ENCODE measurements around the gene ZBTB9. TPM values are rescaled to one million over a fixed set of nuclear protein-coding genes. Genes with fewer than 3 reads are reported as not detected.

Gene ZBTB9
- total RNA-seq, 1 donor: 3.5 TPM

DNA sequence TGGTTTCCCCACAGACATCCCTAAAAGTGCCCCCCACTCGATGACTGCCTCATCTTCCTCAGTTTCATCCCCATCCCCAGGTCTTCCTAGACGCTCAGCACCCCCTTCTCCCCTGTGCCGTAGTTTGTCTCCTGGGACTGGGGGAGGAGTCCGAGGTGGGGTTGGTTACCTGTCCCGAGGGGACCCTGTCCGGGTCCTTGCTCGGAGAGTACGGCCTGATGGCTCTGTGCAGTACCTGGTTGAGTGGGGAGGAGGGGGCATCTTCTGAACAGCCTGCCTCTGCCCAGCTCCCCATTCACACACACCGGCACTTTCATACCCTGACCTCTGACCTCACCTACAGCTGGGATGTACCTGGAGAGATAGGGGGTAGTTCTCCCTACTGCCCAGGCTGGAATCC is 38.5 kb upstream of the ZBTB9 start:
- H3K27me3 ChIP-seq (ENCODE audit: insufficient read depth, low read length): no peaks in the 10 kb centered on the region
- peaks cover 70% of the 10 kb centered on the region for H3K4me1 ChIP-seq (ENCODE audit: insufficient read depth, low read length)
- no peaks in the 10 kb centered on the region for H3K9me3 ChIP-seq (ENCODE audit: low read depth, low read length)
- no peak overlapping the region for H3K4me3 ChIP-seq (ENCODE audit: low read length)

GRCh38 chr6:33416386-33417127 is 37.8 kb upstream of the ZBTB9 start:
- H3K4me1 ChIP-seq (ENCODE audit: insufficient read depth, low read length): peaks cover 67% of the 10 kb centered on the region
- no peaks in the 10 kb centered on the region for H3K27me3 ChIP-seq (ENCODE audit: insufficient read depth, low read length)
- H3K4me3 ChIP-seq (ENCODE audit: low read length): peak overlapping the region; percentile 43
- no peaks in the 10 kb centered on the region for H3K9me3 ChIP-seq (ENCODE audit: low read depth, low read length)

- H3K27me3 ChIP-seq (ENCODE audit: insufficient read depth, low read length): no peaks in the 10 kb centered on the region
Measured at GRCh38 chr6:33417128-33417902, 37.1 kb upstream of the ZBTB9 start.

DNA sequence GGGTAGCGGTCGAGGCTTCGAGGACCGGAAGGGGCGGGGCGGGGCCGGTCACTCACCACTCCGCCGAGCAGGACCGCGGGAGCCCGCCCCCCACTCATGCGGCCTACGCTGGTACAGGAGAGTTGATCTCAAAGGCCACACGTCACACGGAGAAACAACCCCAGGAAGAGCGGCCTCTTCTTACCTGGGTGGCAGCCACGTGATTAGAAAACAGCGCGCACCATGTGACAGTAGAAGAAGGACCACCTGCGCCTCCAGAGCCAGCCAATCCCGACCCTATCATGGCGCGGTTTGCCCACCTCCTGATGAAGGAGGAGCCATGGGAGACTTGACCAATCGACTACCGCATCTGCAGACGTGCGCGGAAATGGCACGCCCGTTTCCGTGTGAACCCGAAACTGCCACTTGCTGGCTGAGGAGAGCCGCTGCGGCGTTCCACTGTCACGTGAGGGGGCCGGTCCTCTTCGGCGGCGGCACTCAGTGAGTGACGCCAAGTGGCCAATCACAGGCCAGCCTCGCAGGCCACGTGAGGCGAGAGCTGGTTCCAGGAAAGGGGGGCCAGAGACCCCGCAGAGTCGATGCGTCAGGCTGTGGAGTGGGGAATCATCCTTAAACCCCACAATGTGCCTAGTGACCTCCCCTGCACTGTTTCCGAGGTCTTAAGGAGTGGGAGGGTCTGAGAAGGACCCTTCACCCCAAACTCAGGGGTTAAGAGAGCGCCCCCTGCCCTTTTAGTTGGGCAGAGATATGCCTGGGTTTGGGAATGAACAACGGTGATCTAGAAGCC is 36.3 kb upstream of the ZBTB9 start, which contains the start of gene CUTA:
Gene CUTA (minus strand): TSS at position 205 of the 787 bp plus-strand sequence. CDS start 107 bp downstream, at position 98.
- H3K4me3 ChIP-seq (ENCODE audit: low read length): peak within 1 kb of the TSS; percentile 43
- no peaks in the 10 kb centered on the region for H3K9me3 ChIP-seq (ENCODE audit: low read depth, low read length)
- H3K27me3 ChIP-seq (ENCODE audit: insufficient read depth, low read length): no peaks in the 10 kb centered on the region
- H3K4me1 ChIP-seq (ENCODE audit: insufficient read depth, low read length): peaks cover 53% of the 10 kb centered on the region

More at GRCh38 chr6:33417128-33417902, 37.1 kb upstream of the ZBTB9 start:
- Histone ChIP-seq H3K9me3 (ENCODE audit: low read depth, low read length) (no peaks in the 10 kb centered on the region), H3K4me3 (ENCODE audit: low read length) (peak overlapping the region; percentile 43), H3K4me1 (ENCODE audit: insufficient read depth, low read length) (peaks cover 59% of the 10 kb centered on the region)

DNA sequence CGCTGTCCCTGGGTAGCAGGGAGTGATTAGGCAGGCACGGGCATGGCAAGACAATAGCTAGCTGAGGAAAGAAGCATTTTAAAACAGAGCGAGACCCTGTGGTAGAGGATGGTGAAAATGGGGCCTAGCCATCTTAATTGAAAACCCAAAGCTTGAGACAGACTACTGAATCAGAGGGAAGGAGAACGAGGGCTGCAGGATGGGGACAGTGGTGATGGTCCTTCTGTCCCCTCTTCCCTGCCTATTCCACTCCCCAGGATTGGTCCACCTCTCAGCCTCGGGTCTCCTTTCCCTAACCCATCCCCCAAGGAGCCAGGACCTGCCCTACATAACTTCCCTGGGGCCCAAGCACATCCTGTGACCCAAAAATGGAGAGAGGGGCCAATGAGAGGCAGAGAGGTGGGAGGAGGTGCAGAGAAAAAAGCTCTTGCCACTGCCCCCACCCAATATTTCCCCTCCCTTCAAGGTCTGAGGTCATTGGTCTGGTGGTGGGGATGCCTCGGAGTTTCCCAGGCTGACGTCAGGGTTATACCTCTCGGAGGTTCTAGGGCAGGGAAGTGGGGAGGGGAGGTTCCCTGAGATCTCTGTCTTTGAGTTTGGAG is 35.6 kb upstream of the ZBTB9 start:
- Histone ChIP-seq H3K9me3 (ENCODE audit: low read depth, low read length) (no peaks in the 10 kb centered on the region), H3K4me3 (ENCODE audit: low read length) (peak overlapping the region; percentile 43), H3K4me1 (ENCODE audit: insufficient read depth, low read length) (peaks cover 53% of the 10 kb centered on the region), H3K27me3 (ENCODE audit: insufficient read depth, low read length) (no peaks in the 10 kb centered on the region)

- Histone ChIP-seq H3K27me3 (ENCODE audit: insufficient read depth, low read length) (no peaks in the 10 kb centered on the region), H3K4me3 (ENCODE audit: low read length) (no peak within 1 kb of the TSS)
Measured at GRCh38 chr6:33419580-33420490, 34.5 kb upstream of the ZBTB9 start, which contains the start of gene SYNGAP1. Gene SYNGAP1 (plus strand): TSS chr6:33420065. CDS start chr6:33420265, 200 bp downstream.

GRCh38 chr6:33420491-33421343 is 33.7 kb upstream of the ZBTB9 start:
- no peaks in the 10 kb centered on the region for H3K9me3 ChIP-seq (ENCODE audit: low read depth, low read length)
- H3K4me1 ChIP-seq (ENCODE audit: insufficient read depth, low read length): peaks cover 52% of the 10 kb centered on the region
- no peaks in the 10 kb centered on the region for H3K27me3 ChIP-seq (ENCODE audit: insufficient read depth, low read length)
- no peak overlapping the region for H3K4me3 ChIP-seq (ENCODE audit: low read length)

More at GRCh38 chr6:33419580-33420490, 34.5 kb upstream of the ZBTB9 start, which contains the start of gene SYNGAP1:
- Histone ChIP-seq H3K9me3 (ENCODE audit: low read depth, low read length) (no peaks in the 10 kb centered on the region), H3K4me1 (ENCODE audit: insufficient read depth, low read length) (peaks cover 51% of the 10 kb centered on the region)

GRCh38 chr6:33421344-33421643 is 33.1 kb upstream of the ZBTB9 start:
- Histone ChIP-seq H3K9me3 (ENCODE audit: low read depth, low read length) (no peaks in the 10 kb centered on the region), H3K4me3 (ENCODE audit: low read length) (no peak overlapping the region), H3K4me1 (ENCODE audit: insufficient read depth, low read length) (peaks cover 51% of the 10 kb centered on the region), H3K27me3 (ENCODE audit: insufficient read depth, low read length) (no peaks in the 10 kb centered on the region)

DNA sequence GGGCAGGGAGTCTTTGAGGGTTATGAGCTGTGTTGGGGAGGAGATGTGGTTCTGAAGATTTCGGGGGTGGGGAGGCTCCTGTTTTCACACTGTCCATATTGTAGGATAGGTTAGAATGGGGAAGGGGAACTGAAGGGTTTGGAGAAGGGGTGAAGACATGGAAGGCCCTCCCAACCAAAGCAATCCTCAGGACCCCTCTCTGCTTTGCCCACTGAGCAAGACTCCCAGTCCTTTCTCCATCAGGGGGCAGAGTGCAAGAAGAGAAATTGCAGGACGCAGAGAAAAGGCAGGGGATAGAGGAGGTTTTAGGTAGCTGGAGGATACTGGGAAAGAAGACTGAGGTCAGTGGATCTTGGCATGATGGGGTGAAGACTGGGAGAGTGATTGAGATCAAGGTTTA is 30.6 kb upstream of the ZBTB9 start:
- Histone ChIP-seq H3K4me3 (ENCODE audit: low read length) (no peak overlapping the region), H3K27me3 (ENCODE audit: insufficient read depth, low read length) (no peaks in the 10 kb centered on the region), H3K9me3 (ENCODE audit: low read depth, low read length) (no peaks in the 10 kb centered on the region), H3K4me1 (ENCODE audit: insufficient read depth, low read length) (peaks cover 47% of the 10 kb centered on the region)

DNA sequence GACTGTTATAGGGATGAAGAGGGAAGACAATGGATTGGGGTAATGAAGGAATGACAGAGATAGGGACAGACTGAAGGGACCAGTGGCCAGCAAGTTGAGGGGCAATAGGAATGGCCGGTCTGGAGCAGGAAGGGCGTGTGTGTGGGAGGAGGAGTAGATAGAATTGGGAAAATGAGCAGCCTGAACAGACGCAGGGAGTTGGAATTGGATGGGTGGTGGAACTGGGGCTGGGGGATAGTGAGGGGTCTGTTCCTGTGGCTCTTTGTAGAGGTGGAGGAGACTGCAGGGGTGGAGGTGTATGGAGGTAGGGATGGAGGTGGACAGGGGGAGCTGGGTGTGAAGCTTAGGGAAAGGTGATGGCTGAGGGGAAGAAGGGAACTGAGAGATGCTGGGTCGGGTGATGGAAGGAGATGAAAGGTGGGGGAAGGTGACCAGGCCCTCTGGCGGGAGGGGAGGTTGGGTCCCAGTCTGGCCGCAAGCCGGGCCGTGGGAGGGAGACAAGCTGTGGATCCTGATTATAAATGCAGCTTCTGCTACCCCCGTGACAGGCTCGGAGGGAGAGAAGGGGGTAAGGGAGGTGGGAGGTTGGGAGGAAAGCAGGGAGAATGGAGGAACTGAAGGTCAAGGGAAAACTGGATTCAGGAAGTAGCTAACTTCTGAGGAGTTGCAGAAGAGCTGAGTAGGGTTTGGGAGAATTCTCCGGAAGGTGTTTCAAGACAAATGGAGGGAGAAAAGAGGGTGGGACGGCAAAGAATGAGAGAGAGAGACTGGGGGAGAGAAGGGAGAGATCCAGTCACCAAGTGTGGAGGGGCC is 29.3 kb upstream of the ZBTB9 start:
- Histone ChIP-seq H3K4me3 (ENCODE audit: low read length) (peak overlapping the region; percentile 36), H3K4me1 (ENCODE audit: insufficient read depth, low read length) (peaks cover 45% of the 10 kb centered on the region), H3K9me3 (ENCODE audit: low read depth, low read length) (no peaks in the 10 kb centered on the region), H3K27me3 (ENCODE audit: insufficient read depth, low read length) (no peaks in the 10 kb centered on the region)

DNA sequence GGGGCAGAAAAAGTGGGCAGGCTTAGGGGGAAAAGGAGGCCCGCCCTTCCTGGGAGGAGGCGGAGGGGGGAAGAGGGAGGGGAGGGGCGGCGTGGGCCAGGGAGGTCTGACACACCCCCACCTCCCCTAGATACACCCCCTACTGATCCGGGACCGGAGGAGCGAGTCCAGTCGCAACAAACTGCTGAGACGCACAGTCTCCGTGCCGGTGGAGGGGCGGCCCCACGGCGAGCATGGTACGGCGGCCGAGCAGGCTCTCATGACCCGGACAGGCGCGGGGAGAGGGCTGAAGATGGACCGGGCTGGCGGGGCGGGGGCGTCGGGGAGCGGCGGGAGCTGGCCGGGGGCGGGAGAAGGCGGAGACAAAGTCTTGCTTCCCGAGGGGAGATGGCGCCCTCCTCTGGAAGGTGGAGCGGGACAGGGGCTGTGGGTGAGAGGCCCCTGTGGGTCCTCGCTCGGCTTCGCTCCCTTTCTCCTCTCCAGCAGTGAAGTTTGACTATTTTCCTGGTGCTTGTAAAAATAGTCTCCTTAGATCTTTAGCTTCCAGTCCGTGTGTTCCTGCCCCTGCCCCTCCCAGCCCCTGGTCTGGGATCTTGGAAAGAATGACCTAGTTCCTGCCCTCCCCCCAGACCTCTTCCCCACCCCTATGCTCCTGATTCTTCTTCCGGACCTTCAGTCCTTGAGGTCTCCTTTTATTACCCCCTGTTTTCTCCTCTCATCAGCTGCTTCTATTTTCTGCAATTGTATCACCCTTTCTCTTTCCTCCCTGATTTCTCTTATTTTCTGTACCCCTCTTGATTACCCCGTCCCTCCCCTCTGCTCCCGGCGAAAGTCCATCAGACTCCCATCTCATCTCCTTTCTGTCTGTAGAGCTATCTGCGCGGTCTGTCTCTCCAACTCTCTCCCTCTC is 28.5 kb upstream of the ZBTB9 start:
- H3K9me3 ChIP-seq (ENCODE audit: low read depth, low read length): no peaks in the 10 kb centered on the region
- H3K4me3 ChIP-seq (ENCODE audit: low read length): peak overlapping the region; percentile 36
- no peaks in the 10 kb centered on the region for H3K27me3 ChIP-seq (ENCODE audit: insufficient read depth, low read length)
- H3K4me1 ChIP-seq (ENCODE audit: insufficient read depth, low read length): peaks cover 54% of the 10 kb centered on the region
